NCI-H774 (cell line): ENCODE data around the gene LDLRAD3.
"Not testable (repeated sequence)": the region's sequence is repeated elsewhere in the genome, so short reads cannot be mapped to it uniquely, and the experiment has no call there.

Source experiments
- DNase-seq: peaks from one replicate; lab custom pipeline; 2025; lab: John Stamatoyannopoulos, UW

LDLRAD3 gene

GRCh38 chr11:35943713-35944502 is at the start of gene LDLRAD3:
Gene LDLRAD3 (plus strand): TSS chr11:35944062. CDS start chr11:35944099, 37 bp downstream.
- DNase-seq = peak; percentile 55

- no peak for DNase-seq
Measured at GRCh38 chr11:35897019-35897418, 46.8 kb upstream of the LDLRAD3 start.

GRCh38 chr11:35902961-35903360 is 40.9 kb upstream of the LDLRAD3 start:
- no peak for DNase-seq

GRCh38 chr11:35905646-35906276 is 38.1 kb upstream of the LDLRAD3 start:
- DNase-seq = no peak

- no peak for DNase-seq
Measured at GRCh38 chr11:35906277-35906661, 37.6 kb upstream of the LDLRAD3 start.

- no peak for DNase-seq
Measured at GRCh38 chr11:35906681-35907080, 37.2 kb upstream of the LDLRAD3 start.

- no peak for DNase-seq
Measured at GRCh38 chr11:35907648-35908431, 36.0 kb upstream of the LDLRAD3 start.

- DNase-seq = not testable (repeated sequence)
Measured at GRCh38 chr11:35908432-35908771, 35.5 kb upstream of the LDLRAD3 start.

- DNase-seq = no peak
Measured at GRCh38 chr11:35909511-35910265, 34.2 kb upstream of the LDLRAD3 start.

GRCh38 chr11:35911013-35911412 is 32.8 kb upstream of the LDLRAD3 start:
- DNase-seq = no peak

GRCh38 chr11:35911616-35912165 is 32.2 kb upstream of the LDLRAD3 start:
- DNase-seq = no peak

- DNase-seq = not testable (repeated sequence)
Measured at GRCh38 chr11:35912436-35912835, 31.4 kb upstream of the LDLRAD3 start.

- no peak for DNase-seq
Measured at GRCh38 chr11:35912883-35913624, 30.8 kb upstream of the LDLRAD3 start.

GRCh38 chr11:35914816-35915215 is 29.0 kb upstream of the LDLRAD3 start:
- no peak for DNase-seq

- DNase-seq = no peak
Measured at GRCh38 chr11:35916270-35916669, 27.6 kb upstream of the LDLRAD3 start.

- DNase-seq = no peak
Measured at GRCh38 chr11:35917676-35918075, 26.2 kb upstream of the LDLRAD3 start.

GRCh38 chr11:35918716-35919115 is 25.1 kb upstream of the LDLRAD3 start:
- no peak for DNase-seq

GRCh38 chr11:35919244-35919643 is 24.6 kb upstream of the LDLRAD3 start:
- DNase-seq = no peak

GRCh38 chr11:35923452-35923851 is 20.4 kb upstream of the LDLRAD3 start:
- DNase-seq = no peak

GRCh38 chr11:35924811-35925210 is 19.1 kb upstream of the LDLRAD3 start:
- DNase-seq = no peak

GRCh38 chr11:35927104-35927503 is 16.8 kb upstream of the LDLRAD3 start:
- no peak for DNase-seq
